NCI-H128 (cell line): ENCODE data around the gene SEPTIN5.

Experiments
- DNase-seq: peaks from one replicate; lab custom pipeline; 2025; ENCODE audit not compliant: unreplicated experiment; lab: John Stamatoyannopoulos, UW

SEPTIN5 gene

DNA sequence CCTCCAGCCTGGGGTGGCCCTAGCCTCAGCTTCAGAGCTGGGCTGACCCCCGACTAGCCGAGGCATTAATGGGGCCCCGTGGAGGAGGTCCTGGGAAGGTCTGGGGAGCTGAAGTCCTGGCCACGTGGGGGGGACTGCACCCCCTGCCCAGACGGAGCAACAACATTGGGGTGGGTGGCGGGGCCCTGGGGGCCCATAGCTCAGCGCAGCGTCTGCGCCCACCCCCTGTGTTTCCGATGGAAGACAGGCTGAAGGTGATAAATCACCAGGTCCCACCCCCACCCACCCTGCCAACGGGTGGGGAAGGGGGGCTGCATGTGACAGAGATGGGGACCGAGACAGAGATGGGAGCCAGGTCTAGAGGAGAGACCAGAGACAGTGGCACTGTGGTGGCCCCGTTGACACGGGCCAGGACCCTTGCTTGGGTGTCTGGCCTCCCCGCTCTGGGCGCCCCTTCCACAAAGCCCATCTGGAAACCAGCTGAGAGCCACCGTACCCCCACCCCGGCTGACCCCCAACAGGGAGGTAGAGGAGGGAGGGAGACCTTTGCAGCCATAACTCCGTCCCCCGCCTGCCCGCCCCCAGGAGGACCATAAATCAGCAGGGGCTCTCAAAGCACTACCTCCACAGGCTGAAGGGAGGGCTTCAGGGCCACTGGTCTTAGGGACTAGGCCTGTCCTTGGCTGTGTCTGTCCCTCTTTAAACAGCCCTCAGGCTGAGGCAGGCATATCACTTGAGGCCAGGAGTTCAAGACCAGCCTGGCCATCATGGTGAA, 17.2 kb downstream of the SEPTIN5 start:
- no peak for DNase-seq

GRCh38 chr22:19732403-19733113, 18.3 kb downstream of the SEPTIN5 start:
- DNase-seq: no peak

GRCh38 chr22:19733755-19734154, 19.5 kb downstream of the SEPTIN5 start:
- DNase-seq: no peak

DNA sequence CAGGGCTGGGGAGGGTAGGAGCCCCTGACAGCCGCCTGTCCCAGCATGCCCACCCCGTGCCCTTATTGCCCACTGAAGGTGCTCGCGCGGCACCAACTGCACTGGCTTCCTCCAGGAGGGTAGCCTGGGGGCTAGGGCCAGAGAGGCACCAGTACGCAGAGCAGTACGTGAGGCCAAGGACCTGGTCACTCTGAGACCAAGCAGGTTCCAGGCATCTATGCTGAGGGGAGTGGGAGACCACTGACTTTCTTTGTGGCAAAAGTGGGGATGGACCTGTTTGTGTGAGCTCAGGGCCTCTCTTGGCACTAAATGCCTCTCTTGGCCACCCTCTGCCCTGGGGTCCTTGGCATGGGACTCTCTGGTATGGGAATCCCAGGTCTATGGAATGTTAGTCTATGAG, 19.9 kb downstream of the SEPTIN5 start:
- no peak for DNase-seq

DNA sequence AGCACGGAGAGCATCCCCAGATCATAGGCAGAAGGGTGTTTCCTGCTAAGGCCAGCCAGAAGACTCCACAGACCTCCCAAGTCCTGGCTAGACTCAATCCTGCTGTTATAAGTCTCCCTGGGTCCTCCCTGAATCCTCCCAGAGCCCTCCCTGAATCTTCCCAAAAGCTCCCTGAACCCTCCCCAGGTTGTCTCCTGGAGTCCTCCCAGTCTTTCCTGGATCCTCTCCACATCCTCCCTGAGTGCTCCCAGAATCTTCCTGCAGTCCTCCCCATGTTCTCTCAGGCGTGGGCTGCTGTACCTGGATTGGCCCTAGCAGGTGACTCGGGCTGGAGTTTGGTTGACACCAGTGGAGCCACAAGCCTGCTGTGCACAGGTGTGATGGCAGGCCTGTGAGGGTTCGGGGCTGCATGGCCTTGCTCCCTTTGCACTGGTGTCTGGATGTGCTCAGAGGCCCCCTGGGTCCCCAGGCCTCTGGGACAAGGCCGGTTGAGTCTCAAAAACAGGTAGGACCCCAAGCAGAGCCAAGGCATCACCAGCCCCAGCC, 20.6 kb downstream of the SEPTIN5 start:
- DNase-seq: no peak

DNA sequence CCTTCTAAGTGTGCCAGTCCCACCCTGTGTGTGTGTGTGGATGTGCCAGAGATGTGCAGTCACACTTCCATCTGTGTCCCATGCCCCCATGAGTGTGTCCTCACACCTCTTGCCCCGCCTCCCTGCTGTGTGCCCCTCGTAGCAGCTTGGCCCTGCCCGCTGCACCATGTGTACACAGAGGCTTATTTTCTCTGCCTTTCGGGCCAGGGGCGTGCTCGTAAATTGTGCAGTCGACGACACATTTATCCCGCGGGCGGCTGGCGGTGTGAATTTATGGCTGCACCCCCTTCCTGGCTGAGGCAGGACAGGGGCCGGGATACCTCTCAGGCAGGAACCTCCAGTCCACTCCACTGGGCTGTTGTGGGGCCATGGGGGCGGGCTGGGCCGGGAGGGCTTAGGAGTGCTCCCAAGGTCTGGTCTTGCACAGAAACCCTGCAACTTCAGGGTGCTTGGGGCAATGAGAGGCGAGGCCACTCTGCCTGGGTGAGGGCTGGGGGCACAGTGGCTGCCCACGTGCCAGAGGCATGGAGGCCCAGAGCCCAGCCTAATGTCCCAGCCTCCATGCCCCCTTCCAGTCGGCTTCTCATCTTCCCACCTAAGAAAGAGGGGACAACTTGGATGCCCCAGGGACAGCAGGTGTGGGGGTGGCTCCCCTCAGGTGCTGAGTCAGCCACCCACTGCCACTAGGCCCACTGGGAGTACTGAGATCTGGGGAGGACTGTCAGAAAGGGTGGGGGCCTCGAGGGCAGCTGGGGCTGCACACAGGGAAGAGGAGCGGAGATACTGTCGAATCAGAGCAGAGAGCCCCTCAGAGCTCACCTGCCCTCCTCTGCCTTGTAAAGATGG, 21.6 kb downstream of the SEPTIN5 start:
- DNase-seq: no peak

GRCh38 chr22:19737846-19738663, 23.8 kb downstream of the SEPTIN5 start:
- no peak for DNase-seq

GRCh38 chr22:19738664-19739447, 24.6 kb downstream of the SEPTIN5 start:
- DNase-seq: no peak

DNA sequence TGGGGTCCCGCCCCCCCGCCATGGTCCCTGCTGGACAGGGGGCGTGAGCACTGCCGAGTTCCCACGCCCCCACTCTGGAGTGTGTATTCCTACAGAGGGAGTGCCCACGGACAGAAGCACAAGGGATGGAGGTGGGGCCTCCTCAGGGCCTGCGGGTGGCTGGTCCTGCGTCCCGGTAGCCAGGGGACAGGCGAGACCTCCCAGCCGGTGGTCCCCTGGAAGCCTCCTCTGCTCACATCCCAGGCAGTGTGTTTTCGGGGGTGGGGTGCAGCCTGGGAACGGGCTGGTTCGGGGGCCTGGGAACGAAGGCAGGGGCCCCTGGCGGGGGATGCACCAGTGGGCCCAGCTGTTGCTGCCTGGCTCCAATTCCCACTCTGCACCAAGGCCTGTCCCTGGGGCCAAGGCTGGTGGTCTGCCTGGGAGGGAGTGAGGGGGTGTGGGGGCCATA, 25.2 kb downstream of the SEPTIN5 start:
- no peak for DNase-seq

- DNase-seq: no peak
Measured at GRCh38 chr22:19739911-19740449, 25.7 kb downstream of the SEPTIN5 start.

DNA sequence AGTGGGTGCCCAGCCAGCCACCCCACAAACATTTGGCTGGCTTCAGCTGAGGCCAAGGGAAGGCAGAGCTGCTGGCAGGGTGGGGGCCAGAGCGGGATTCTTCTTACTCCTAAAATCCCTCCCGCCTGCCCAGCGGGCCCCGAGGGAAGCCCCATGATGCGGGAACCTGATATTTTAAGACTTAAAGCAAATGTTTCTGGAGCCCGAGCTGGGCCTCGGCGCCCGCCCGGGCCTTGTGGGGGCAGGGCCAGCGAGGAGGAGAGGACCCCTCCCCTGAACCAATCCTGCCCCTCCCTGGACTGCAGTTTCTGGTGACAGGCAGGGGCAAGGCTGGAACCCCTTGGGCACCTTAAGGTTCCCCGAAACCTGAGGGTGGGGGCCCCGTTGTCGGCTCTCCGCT, 26.3 kb downstream of the SEPTIN5 start:
- no peak for DNase-seq

DNA sequence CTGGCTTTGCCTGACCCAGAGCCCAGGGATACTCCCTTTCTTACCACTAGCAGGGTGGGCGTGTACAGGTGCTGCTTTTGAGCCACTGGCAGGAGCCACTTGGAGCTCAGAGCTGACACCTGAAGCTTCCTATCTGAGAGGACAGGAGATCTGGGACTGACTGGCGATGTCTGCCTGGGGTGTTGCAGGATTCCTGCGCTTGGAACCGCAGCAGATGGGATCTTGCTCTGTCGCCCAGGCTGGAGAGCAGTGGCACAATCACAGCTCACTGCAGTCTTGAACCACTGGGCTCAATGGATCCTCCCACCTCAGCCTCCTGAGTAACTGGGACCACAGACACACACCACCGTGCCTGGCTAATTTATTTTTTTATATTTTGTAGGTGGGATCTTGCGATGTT, 26.8 kb downstream of the SEPTIN5 start:
- DNase-seq: no peak

GRCh38 chr22:19742160-19743066, 28.1 kb downstream of the SEPTIN5 start:
- no peak for DNase-seq

GRCh38 chr22:19743081-19743480, 28.8 kb downstream of the SEPTIN5 start:
- DNase-seq: no peak

GRCh38 chr22:19743651-19744050, 29.3 kb downstream of the SEPTIN5 start:
- DNase-seq: no peak

GRCh38 chr22:19744350-19745006, 30.2 kb downstream of the SEPTIN5 start:
- DNase-seq: no peak

- no peak for DNase-seq
Measured at GRCh38 chr22:19745155-19746101, 31.1 kb downstream of the SEPTIN5 start.
